ENCODE data around the gene GPC4. TPM values are rescaled to one million over a fixed set of nuclear protein-coding genes. Genes with fewer than 3 reads are reported as not detected.
"Not testable (repeated sequence)": the region's sequence is repeated elsewhere in the genome, so short reads cannot be mapped to it uniquely, and the experiment has no call there.

GPC4 gene
- total RNA-seq, 1 donor from 2014 or later = 11.6 TPM

GRCh38 chrX:133325422-133325821, 89.9 kb downstream of the GPC4 start:
- no peak for DNase-seq
- intact Hi-C loops (cut with micrococcal nuclease) = no loop called here
- no peak for ATAC-seq

- ATAC-seq = no peak
- intact Hi-C loops (cut with micrococcal nuclease) = no loop called here
Observed at GRCh38 chrX:133323431-133323830, 91.9 kb downstream of the GPC4 start.

GRCh38 chrX:133322269-133322668, 93.0 kb downstream of the GPC4 start:
- intact Hi-C loops (cut with micrococcal nuclease); ATAC-seq; DNase-seq: not testable (repeated sequence)

More at GRCh38 chrX:133323431-133323830, 91.9 kb downstream of the GPC4 start:
- DNase-seq = no peak

GRCh38 chrX:133321451-133321850, 93.8 kb downstream of the GPC4 start:
- ATAC-seq (no peak), DNase-seq (no peak)
- intact Hi-C loops (cut with micrococcal nuclease) = no loop called here

- intact Hi-C loops (cut with micrococcal nuclease) = no loop called here
- DNase-seq (no peak), ATAC-seq (peak; percentile 47)
Observed at GRCh38 chrX:133314281-133314680, 101.0 kb downstream of the GPC4 start.

- intact Hi-C loops (cut with micrococcal nuclease) = no loop called here
- ATAC-seq (no peak), DNase-seq (no peak)
Observed at GRCh38 chrX:133308499-133308897, 106.8 kb downstream of the GPC4 start.

- peak; percentile 91 for ATAC-seq
- intact Hi-C loops (cut with micrococcal nuclease) = no loop called here
Observed at GRCh38 chrX:133307637-133308498, 107.4 kb downstream of the GPC4 start.

GRCh38 chrX:133307094-133307493, 108.2 kb downstream of the GPC4 start:
- DNase-seq (no peak), ATAC-seq (no peak)
- intact Hi-C loops (cut with micrococcal nuclease) = no loop called here

More at GRCh38 chrX:133307637-133308498, 107.4 kb downstream of the GPC4 start:
- DNase-seq = peak; percentile 59

GRCh38 chrX:133306316-133306715, 109.0 kb downstream of the GPC4 start:
- ATAC-seq = no peak
- intact Hi-C loops (cut with micrococcal nuclease) = no loop called here
- no peak for DNase-seq

GRCh38 chrX:133305348-133305747, 109.9 kb downstream of the GPC4 start:
- DNase-seq (no peak), ATAC-seq (no peak)
- intact Hi-C loops (cut with micrococcal nuclease) = no loop called here

GRCh38 chrX:133302775-133303445, 112.4 kb downstream of the GPC4 start:
- no peak for DNase-seq
- intact Hi-C loops (cut with micrococcal nuclease) = no loop called here
- ATAC-seq = no peak

- DNase-seq = no peak
- intact Hi-C loops (cut with micrococcal nuclease) = no loop called here
- ATAC-seq = peak; percentile 40
Observed at GRCh38 chrX:133300591-133300990, 114.7 kb downstream of the GPC4 start.

GRCh38 chrX:133297284-133297683, 118.0 kb downstream of the GPC4 start:
- ATAC-seq (no peak), DNase-seq (no peak)
- intact Hi-C loops (cut with micrococcal nuclease) = no loop called here

- ATAC-seq (no peak), DNase-seq (no peak)
- intact Hi-C loops (cut with micrococcal nuclease) = no loop called here
Observed at GRCh38 chrX:133294126-133294525, 121.2 kb downstream of the GPC4 start.

- intact Hi-C loops (cut with micrococcal nuclease) = no loop called here
- DNase-seq = no peak
- no peak for ATAC-seq
Observed at GRCh38 chrX:133290076-133290475, 125.2 kb downstream of the GPC4 start.

- DNase-seq (no peak), ATAC-seq (no peak)
- intact Hi-C loops (cut with micrococcal nuclease) = no loop called here
Observed at GRCh38 chrX:133287860-133288259, 127.4 kb downstream of the GPC4 start.

GRCh38 chrX:133285341-133285740, 129.9 kb downstream of the GPC4 start:
- intact Hi-C loops (cut with micrococcal nuclease) = no loop called here
- no peak for ATAC-seq
- DNase-seq = no peak

- DNase-seq; intact Hi-C loops (cut with micrococcal nuclease); ATAC-seq: not testable (repeated sequence)
Observed at GRCh38 chrX:133279112-133279730, 136.1 kb downstream of the GPC4 start.

GRCh38 chrX:133273180-133273579, 142.1 kb downstream of the GPC4 start:
- ATAC-seq (no peak), DNase-seq (no peak)
- intact Hi-C loops (cut with micrococcal nuclease) = no loop called here

GRCh38 chrX:133269168-133269567, 146.1 kb downstream of the GPC4 start:
- intact Hi-C loops (cut with micrococcal nuclease) = no loop called here
- no peak for ATAC-seq
- no peak for DNase-seq

All from left ventricle myocardium superior (tissue), 1 donor.